ENCODE data around the gene TPST2.
"Not testable (repeated sequence)": the region's sequence is repeated elsewhere in the genome, so short reads cannot be mapped to it uniquely, and the experiment has no call there.

TPST2 gene

GRCh38 chr22:26617271-26618199, 27.6 kb upstream of the TPST2 start, which contains the start of gene CRYBB1:
Gene CRYBB1 (minus strand): TSS chr22:26618027. CDS start chr22:26616319, 1,708 bp downstream.
- Histone ChIP-seq H3K9me3 (no peaks in the 10 kb centered on the region), H3K4me3 (no peak within 1 kb of the TSS), H3K36me3 (replicated peaks) (no peaks in the 10 kb centered on the region), H3K4me1 (no peaks in the 10 kb centered on the region), H3K27me3 (ENCODE audit: low read depth) (peaks cover 75% of the 10 kb centered on the region)
- in situ Hi-C loops (cut with MboI; ENCODE audit: low sequenced_read_pairs): no loop called here
- no peak for DNase-seq (ENCODE audit: low spot score in 2 of 2)

- in situ Hi-C loops (cut with MboI; ENCODE audit: low sequenced_read_pairs): no loop called here
- no peak for DNase-seq (ENCODE audit: low spot score in 2 of 2)
- Histone ChIP-seq H3K4me3 (no peak overlapping the region), H3K27me3 (ENCODE audit: low read depth) (peaks cover 78% of the 10 kb centered on the region), H3K36me3 (replicated peaks) (no peaks in the 10 kb centered on the region), H3K4me1 (no peaks in the 10 kb centered on the region), H3K9me3 (no peaks in the 10 kb centered on the region)
These were observed 26.7 kb upstream of the TPST2 start for GRCh38 chr22:26616650-26617049.

GRCh38 chr22:26615830-26616435, 26.0 kb upstream of the TPST2 start:
- DNase-seq (ENCODE audit: low spot score in 2 of 2): no peak
- in situ Hi-C loops (cut with MboI; ENCODE audit: low sequenced_read_pairs): no loop called here
- no peaks in the 10 kb centered on the region for H3K4me1 ChIP-seq
- H3K27me3 ChIP-seq (ENCODE audit: low read depth): peaks cover 80% of the 10 kb centered on the region
- no peaks in the 10 kb centered on the region for H3K36me3 ChIP-seq (replicated peaks)
- no peaks in the 10 kb centered on the region for H3K9me3 ChIP-seq
- H3K4me3 ChIP-seq: no peak overlapping the region

GRCh38 chr22:26615149-26615548, 25.2 kb upstream of the TPST2 start:
- Histone ChIP-seq H3K4me1 (no peaks in the 10 kb centered on the region), H3K36me3 (replicated peaks) (no peaks in the 10 kb centered on the region), H3K27me3 (ENCODE audit: low read depth) (peaks cover 84% of the 10 kb centered on the region), H3K4me3 (no peak overlapping the region), H3K9me3 (no peaks in the 10 kb centered on the region)
- in situ Hi-C loops (cut with MboI; ENCODE audit: low sequenced_read_pairs): no loop called here
- DNase-seq (ENCODE audit: low spot score in 2 of 2): no peak

DNA sequence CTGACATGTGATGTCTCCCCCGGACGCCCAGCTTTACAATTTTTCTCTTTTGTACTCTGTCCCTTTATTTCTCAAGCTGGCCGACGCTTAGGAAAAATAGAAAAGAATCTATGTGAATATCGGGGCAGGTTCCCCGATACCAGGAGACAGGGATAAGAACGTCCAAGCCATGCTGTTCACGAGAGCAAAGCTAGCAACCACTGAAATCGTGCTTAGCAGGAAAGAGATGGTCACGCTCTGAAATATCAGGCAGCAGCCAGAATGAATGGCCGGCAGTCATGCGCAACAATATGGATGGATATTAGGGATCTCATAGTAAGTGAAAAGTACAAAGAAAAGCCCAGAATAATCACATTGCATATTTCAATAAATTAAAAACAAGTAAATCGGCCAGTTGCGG, 24.4 kb upstream of the TPST2 start:
- Histone ChIP-seq H3K27me3 (ENCODE audit: low read depth) (peaks cover 92% of the 10 kb centered on the region), H3K36me3 (replicated peaks) (no peaks in the 10 kb centered on the region), H3K4me3 (no peak overlapping the region), H3K4me1 (no peaks in the 10 kb centered on the region), H3K9me3 (no peaks in the 10 kb centered on the region)
- in situ Hi-C loops (cut with MboI; ENCODE audit: low sequenced_read_pairs): no loop called here
- DNase-seq (ENCODE audit: low spot score in 2 of 2): no peak

GRCh38 chr22:26613753-26614152, 23.8 kb upstream of the TPST2 start:
- in situ Hi-C loops (cut with MboI; ENCODE audit: low sequenced_read_pairs); H3K4me3 ChIP-seq; H3K36me3 ChIP-seq (replicated peaks); H3K4me1 ChIP-seq; H3K9me3 ChIP-seq; DNase-seq (ENCODE audit: low spot score in 2 of 2): not testable (repeated sequence)
- peaks cover 91% of the 10 kb centered on the region for H3K27me3 ChIP-seq (ENCODE audit: low read depth)

- in situ Hi-C loops (cut with MboI; ENCODE audit: low sequenced_read_pairs): no loop called here
- H3K36me3 ChIP-seq (replicated peaks): no peaks in the 10 kb centered on the region
- peaks cover 82% of the 10 kb centered on the region for H3K27me3 ChIP-seq (ENCODE audit: low read depth)
- peaks cover 10% of the 10 kb centered on the region for H3K4me1 ChIP-seq
- DNase-seq (ENCODE audit: low spot score in 2 of 2): no peak
- no peaks in the 10 kb centered on the region for H3K9me3 ChIP-seq
- H3K4me3 ChIP-seq: no peak overlapping the region
These were observed 22.7 kb upstream of the TPST2 start for GRCh38 chr22:26612652-26613051.

DNA sequence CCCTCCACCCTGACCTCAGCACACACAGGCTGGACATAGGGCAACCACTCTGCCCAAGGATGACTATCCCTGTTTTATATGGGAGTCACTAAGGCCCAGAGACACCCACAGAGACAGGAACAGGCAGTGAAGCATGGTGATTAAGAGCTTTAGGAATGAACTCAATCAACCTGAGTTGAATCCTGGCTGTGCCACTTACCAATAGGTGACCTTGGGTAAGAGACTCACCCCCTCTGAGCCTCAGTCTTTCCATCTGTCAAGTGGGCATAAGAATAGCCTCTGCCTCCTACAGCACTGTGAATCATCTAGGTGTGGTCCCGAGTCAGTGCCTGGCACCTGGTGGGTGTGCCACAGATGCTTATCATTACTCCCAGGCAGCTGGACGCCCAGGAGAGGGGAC, 21.1 kb upstream of the TPST2 start:
- Histone ChIP-seq H3K4me3 (no peak overlapping the region), H3K27me3 (ENCODE audit: low read depth) (peaks cover 74% of the 10 kb centered on the region), H3K36me3 (replicated peaks) (no peaks in the 10 kb centered on the region), H3K9me3 (no peaks in the 10 kb centered on the region), H3K4me1 (peaks cover 10% of the 10 kb centered on the region)
- in situ Hi-C loops (cut with MboI; ENCODE audit: low sequenced_read_pairs): no loop called here
- DNase-seq (ENCODE audit: low spot score in 2 of 2): no peak

- no peaks in the 10 kb centered on the region for H3K9me3 ChIP-seq
- in situ Hi-C loops (cut with MboI; ENCODE audit: low sequenced_read_pairs): no loop called here
- H3K4me3 ChIP-seq: no peak overlapping the region
- peaks cover 69% of the 10 kb centered on the region for H3K27me3 ChIP-seq (ENCODE audit: low read depth)
- no peak for DNase-seq (ENCODE audit: low spot score in 2 of 2)
- H3K36me3 ChIP-seq (replicated peaks): no peaks in the 10 kb centered on the region
- peaks cover 10% of the 10 kb centered on the region for H3K4me1 ChIP-seq
These were observed 20.4 kb upstream of the TPST2 start for GRCh38 chr22:26610072-26610958.

GRCh38 chr22:26609287-26609686, 19.4 kb upstream of the TPST2 start:
- H3K4me1 ChIP-seq: peaks cover 10% of the 10 kb centered on the region
- peaks cover 59% of the 10 kb centered on the region for H3K27me3 ChIP-seq (ENCODE audit: low read depth)
- no peak overlapping the region for H3K4me3 ChIP-seq
- no peak for DNase-seq (ENCODE audit: low spot score in 2 of 2)
- in situ Hi-C loops (cut with MboI; ENCODE audit: low sequenced_read_pairs): no loop called here
- no peaks in the 10 kb centered on the region for H3K36me3 ChIP-seq (replicated peaks)
- H3K9me3 ChIP-seq: no peaks in the 10 kb centered on the region

GRCh38 chr22:26608129-26608528, 18.2 kb upstream of the TPST2 start:
- H3K4me1 ChIP-seq: peaks cover 10% of the 10 kb centered on the region
- DNase-seq (ENCODE audit: low spot score in 2 of 2): peak; percentile 67 to 97
- in situ Hi-C loops (cut with MboI; ENCODE audit: low sequenced_read_pairs): no loop called here
- H3K36me3 ChIP-seq (replicated peaks): no peaks in the 10 kb centered on the region
- no peak overlapping the region for H3K4me3 ChIP-seq
- no peaks in the 10 kb centered on the region for H3K9me3 ChIP-seq
- H3K27me3 ChIP-seq (ENCODE audit: low read depth): peaks cover 50% of the 10 kb centered on the region

DNA sequence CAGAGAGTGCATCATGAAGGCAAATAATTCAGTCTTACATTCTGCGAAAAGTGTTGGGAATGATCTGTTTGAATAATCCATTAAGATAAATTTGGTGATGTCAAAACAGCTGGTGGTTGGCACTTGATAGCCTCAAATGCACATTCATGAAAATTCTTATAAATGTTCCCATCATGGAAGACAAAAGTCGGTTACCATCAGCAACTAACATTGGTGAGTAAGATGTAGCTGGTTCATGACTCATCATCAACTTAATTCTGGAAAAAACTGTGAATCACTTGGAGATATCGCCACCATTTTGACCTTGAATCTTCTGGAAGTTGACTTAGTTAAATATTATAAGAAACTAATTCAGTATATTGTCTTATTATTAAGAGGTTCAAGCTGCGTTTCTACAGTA, 16.7 kb upstream of the TPST2 start:
- Histone ChIP-seq H3K4me3 (no peak overlapping the region), H3K9me3 (no peaks in the 10 kb centered on the region), H3K36me3 (replicated peaks) (no peaks in the 10 kb centered on the region), H3K27me3 (ENCODE audit: low read depth) (peaks cover 41% of the 10 kb centered on the region), H3K4me1 (peaks cover 10% of the 10 kb centered on the region)
- in situ Hi-C loops (cut with MboI; ENCODE audit: low sequenced_read_pairs): no loop called here
- DNase-seq (ENCODE audit: low spot score in 2 of 2): no peak

GRCh38 chr22:26604368-26604767, 14.4 kb upstream of the TPST2 start:
- DNase-seq (ENCODE audit: low spot score in 2 of 2): no peak

More at GRCh38 chr22:26604368-26604767, 14.4 kb upstream of the TPST2 start:
- in situ Hi-C loops (cut with MboI; ENCODE audit: low sequenced_read_pairs): no loop called here
- H3K4me1 ChIP-seq: peaks cover 10% of the 10 kb centered on the region
- peaks cover 42% of the 10 kb centered on the region for H3K27me3 ChIP-seq (ENCODE audit: low read depth)
- H3K4me3 ChIP-seq: no peak overlapping the region
- no peaks in the 10 kb centered on the region for H3K36me3 ChIP-seq (replicated peaks)
- H3K9me3 ChIP-seq: no peaks in the 10 kb centered on the region

Measured in HAP-1 (cell line).